Muscle of back (tissue), 13 donors: Measurements from ENCODE around the gene PRDM8. TPM values are rescaled to one million over a fixed set of nuclear protein-coding genes. Genes with fewer than 3 reads are reported as not detected.
"Not testable (repeated sequence)": the region's sequence is repeated elsewhere in the genome, so short reads cannot be mapped to it uniquely, and the experiment has no call there.

Experiments
- DNase-seq, 3 donors: peaks; one replicate each; pipeline versions ENCODE4 v3.0.0 to v3.0.0-alpha.2; 2013
- long read RNA-seq, 9 donors: transcript quantifications; one replicate each; lab custom pipeline, GENCODE V29; 2026
- polyA plus RNA-seq, 10 donors: library from polyadenylated mRNA; unstranded; fragments of 120-200 nt; gene quantifications; one replicate each; pipeline ENCODE4 v1.2.1, GENCODE V29; 2013; ENCODE audit not compliant: insufficient read length in 10 of 10

PRDM8 gene
- 10 to 100 TPM in 7 of 10 donors, 1 to 10 TPM in 3; 8.6 to 23.9 (median 11.9) TPM for polyA plus RNA-seq
- long read RNA-seq, donor 1: 0 reads
- long read RNA-seq, donor 2: 0 reads
- long read RNA-seq, donor 3: 0 reads
- long read RNA-seq, donor 4: 0 reads
- long read RNA-seq, donor 5: 0 reads
- long read RNA-seq, donor 6: 0 reads
- long read RNA-seq, donor 7: 0 reads
- long read RNA-seq, donor 8: 0 reads
- long read RNA-seq, donor 9: 0 reads

GRCh38 chr4:80196922-80197573, at the start of gene PRDM8:
Gene PRDM8 (plus strand): TSS chr4:80197503. CDS start chr4:80200081, 2,578 bp downstream.
- peak in 1 of 3 donors; percentile 45 for DNase-seq

DNA sequence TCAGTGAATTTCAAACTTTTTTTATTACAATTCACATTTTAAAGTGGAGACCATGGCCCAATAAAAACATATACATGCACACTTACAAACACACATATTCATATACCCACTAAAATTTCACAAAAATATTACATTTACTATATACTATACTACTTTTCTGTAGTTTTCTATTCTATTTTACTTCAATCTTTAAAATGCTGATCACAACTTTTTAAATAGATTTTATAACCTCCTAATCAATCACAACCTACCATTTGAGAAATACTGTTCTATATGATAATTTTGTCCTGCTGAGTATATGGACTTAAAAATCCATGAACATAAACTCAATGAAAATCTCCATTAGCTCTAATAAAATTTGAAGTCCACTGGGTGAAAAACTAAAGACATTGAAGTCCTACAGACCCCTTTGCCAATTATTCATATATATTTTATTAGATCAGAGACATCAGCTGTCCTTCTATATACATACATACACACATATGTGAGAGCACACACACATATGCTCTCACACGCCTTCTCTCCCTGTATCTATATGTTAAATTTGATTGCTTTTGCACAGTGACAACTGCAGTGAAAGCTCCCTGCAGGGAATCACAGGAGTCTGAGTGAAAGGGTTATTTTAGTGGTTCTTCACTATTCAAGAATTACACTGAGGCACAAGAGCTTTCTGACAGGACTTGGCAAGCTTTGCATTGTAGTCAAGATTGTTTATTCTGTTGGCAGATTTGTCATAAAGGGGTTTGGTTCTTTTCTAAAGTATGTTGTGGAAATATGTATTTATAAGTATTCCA, 46.7 kb upstream of the PRDM8 start:
- DNase-seq: no peak

GRCh38 chr4:80151981-80152380, 45.3 kb upstream of the PRDM8 start:
- no peak for DNase-seq

- DNase-seq: peak; percentile 36 to 77 (median 58)
These were observed 43.3 kb upstream of the PRDM8 start for GRCh38 chr4:80153874-80154544.

DNA sequence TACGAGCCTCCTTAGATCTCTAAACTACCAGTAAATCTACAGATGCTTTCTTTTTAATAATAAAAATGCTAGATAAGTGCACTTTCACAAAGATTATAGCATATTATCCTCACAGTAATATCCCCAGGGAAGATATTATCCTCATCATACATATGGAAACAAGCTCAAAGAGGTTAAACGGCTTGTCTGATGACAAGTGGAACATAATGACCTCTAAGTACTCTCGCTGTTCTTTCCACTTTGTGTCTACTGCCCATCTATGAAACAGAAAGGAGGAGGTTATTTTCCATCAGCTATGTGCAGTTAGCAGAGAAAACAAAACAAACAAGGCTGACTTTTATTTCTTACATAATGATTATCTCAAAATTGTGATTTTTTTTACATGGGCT, 42.8 kb upstream of the PRDM8 start:
- peak; percentile 56 to 83 (median 66) for DNase-seq

DNA sequence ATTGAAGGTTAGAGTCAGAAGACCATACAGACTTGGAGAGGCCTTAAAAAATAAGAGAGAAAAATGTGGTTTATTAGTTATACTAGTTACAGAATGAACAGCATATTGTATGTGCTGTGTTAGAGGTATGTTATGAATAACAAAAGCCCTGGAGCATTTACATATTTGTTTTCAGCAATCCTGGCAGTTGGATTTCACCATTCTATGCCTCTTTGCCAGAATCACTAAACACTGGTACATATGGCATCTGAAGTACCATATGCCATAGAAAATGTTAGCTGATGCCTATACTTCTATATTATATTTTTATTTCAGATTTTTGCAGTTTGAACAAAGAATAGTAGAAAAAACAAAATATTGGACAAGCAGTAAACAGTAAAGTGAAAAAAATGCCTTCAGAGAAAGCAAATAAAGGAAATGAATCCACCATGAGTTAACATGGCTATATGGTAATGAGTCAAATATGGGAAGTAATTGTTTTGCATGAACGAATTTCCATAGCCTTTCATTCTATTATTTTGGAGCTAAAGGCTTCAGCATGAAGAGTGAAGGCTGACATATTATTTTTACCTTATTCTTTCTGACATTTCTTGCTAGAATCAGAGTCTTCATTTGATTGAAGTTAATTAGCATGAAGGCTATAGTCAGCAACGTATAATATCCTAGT, 41.9 kb upstream of the PRDM8 start:
- DNase-seq: no peak

GRCh38 chr4:80156410-80156809, 40.9 kb upstream of the PRDM8 start:
- DNase-seq: no peak

DNA sequence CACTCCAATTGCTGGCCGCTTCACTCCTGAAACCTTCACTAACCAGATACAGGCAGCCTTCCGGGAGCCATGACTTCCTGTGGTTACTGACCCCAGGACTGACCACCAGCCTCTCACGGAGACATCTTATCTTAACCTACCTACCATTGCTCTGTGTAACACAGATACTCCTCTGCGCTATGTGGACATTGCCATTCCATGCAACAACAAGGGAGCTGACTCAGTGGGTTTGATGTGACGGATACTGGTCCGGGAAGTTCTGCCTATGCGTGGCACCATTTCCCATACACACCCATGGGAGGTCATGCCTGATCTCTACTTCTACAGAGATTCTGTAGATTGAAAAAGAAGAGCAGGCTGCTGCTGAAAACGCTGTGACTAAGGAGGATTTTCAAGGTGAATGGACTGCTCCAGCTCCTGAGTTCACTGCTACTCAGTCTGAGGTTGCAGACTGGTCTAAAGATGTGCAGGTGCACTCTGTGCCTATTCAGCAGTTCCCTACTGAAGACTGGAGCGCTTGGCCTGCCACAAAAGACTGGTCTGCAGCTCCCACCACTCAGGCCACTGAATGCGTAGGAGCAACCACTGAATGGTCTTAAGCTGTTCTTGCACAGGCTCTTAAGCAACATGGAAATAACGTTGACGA, 35.8 kb upstream of the PRDM8 start:
- DNase-seq: no peak

- DNase-seq: no peak
These were observed 34.9 kb upstream of the PRDM8 start for GRCh38 chr4:80162418-80162817.

DNA sequence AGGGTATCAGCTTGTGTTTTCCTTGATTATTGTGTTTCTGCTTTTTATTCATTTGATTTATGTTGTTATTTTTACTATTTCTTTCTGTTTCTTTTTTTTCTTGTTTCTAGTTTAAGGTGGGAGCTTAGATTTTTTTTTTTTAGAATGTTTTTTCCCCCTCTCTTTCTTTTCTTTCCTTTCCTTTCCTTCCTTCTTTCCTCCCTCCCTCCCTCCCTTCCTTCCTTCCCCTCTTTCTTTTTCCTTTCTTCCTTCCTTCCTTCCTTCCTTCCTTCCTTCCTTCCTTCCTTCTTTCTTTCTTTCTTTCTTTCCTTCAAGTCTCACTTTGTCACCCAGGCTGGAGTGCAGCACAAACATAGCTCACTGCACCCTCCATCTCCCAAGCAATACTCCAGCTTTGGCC, 31.4 kb upstream of the PRDM8 start:
- no peak for DNase-seq

GRCh38 chr4:80171251-80171650, 26.1 kb upstream of the PRDM8 start:
- DNase-seq: peak in 1 of 3 donors; percentile 38

- DNase-seq: no peak
These were observed 25.6 kb upstream of the PRDM8 start for GRCh38 chr4:80171656-80172055.

DNA sequence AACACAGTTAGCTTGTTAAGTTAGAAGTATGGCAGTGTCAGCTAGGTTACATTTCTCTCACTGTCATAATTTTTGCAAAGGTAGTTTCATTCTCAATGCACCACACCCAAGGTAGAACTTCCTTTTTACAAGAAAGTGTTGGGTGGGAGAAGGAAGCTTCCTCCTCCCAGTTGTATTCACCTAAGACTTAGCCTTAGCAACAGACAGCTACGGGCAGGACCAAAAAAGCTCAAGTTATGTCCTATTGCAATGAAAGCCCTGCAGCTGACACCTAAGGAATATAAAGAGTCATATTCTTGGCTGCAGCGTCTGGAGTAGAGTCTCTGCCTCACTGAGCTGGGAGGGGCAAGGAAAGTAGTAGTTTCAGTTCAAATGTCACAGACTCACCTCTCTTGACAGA, 25.1 kb upstream of the PRDM8 start:
- no peak for DNase-seq

- peak in 1 of 3 donors; percentile 58 for DNase-seq
These were observed 23.9 kb upstream of the PRDM8 start for GRCh38 chr4:80173401-80173800.

DNA sequence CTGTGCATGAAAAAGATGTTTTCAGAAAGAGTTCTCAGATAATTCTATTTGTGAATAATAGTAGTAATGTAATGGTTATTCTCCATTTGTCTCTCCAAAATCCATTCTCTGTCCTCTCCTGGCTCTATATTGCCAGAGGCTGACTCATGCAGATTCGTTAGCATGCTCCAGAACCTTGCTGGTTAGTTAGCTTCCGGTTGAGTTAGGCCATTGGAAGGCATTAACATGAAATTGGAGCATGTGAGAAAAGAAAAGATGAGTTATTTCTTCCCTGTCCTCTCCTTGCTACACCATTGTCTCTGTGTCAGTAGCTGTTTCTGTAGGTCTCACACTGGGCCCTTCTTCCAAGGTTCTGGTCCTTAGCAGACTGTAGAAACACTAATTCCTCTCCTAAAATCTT, 23.5 kb upstream of the PRDM8 start:
- DNase-seq: peak in 1 of 3 donors; percentile 53

DNA sequence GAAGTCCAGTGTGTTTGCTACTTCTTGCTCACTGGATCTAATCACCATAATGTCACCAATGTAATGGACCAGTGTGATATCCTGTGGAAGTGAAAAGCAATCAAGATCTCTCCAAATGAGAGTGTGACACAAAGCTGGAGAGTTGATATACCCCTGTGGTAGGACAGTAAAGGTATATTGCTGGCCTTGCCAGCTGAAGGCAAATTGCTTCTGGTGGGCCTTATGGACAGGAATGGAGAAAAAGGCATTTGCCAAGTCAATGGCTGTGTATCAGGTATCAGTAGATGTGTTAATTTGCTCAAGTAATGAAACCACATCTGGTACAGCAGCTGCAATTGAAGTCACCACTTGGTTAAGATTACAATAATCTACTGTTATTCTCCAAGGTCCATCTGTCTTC, 19.5 kb upstream of the PRDM8 start:
- not testable (repeated sequence) for DNase-seq

DNA sequence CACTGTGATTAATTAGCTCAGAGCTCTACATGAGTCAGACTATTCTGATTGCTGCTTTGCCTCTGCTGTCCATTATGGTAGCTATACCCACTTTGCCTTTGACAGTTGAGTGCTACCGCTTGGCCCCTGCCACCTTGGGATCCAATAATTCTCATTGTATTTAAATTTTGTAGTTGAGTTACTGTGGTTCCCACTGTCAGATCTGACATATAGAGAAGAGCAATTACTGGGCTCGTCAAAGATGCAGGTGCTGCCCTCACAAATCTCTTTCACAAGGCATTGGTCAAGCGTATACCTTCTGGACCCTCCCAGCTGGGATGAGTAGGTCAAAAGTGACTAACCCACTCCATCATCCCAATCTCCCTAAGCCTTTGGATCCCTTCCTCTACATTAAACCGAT, 18.3 kb upstream of the PRDM8 start:
- DNase-seq: no peak

- DNase-seq: no peak
These were observed 17.6 kb upstream of the PRDM8 start for GRCh38 chr4:80179637-80180161.

GRCh38 chr4:80180743-80181142, 16.6 kb upstream of the PRDM8 start:
- DNase-seq: no peak

DNA sequence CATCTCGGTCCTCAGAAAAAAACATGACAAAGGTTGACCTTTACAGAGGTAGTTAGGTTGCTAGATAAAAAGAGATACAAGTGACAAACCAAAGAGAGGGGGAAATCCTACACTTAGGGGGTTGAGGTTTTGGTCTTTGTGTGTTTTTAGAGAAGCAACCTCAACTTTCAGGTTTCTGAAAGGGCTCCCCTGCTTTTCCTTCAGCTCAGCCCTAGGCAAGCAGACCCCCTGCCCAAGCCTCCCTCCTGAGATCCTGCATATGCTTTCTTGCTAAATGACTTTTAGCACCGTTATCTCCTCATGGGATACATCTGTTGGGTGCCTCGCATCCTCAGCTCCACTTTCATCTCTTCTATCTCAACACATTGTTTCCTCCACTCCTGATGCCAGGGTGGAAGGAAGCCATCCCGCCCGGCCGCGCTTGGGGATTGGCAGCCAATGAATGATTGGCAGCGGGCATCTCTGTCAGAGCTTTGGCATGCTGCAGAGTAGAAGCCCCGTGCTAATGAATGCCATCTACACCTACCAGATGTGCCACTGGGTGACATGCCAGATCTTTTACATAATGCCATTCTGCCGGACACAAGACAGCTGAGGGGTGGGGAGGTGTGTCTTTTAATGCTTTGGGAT, 15.0 kb upstream of the PRDM8 start:
- no peak for DNase-seq
